ENCODE data around the gene RFNG. TPM values are rescaled to one million over a fixed set of nuclear protein-coding genes. Genes with fewer than 3 reads are reported as not detected.

RFNG gene
- total and polyA plus RNA-seq, 10 of the 15 experiments (the other 5 are each of a cell fraction or from before 2014, with no cell fraction given), result 0.10 to 19.6 (median 6.2) TPM

GRCh38 chr17:82013341-82013740 is 38.3 kb downstream of the RFNG start:
- no peaks in the 10 kb centered on the region for H3K27me3 ChIP-seq (replicated peaks in 1 of 2; ENCODE audit: control insufficient read depth in 2 of 2, insufficient read depth in 2 of 2, low read length in 1 of 2)
- H3K9ac ChIP-seq (ENCODE audit: control insufficient read depth, insufficient read depth, low read length), result no peak overlapping the region
- no peaks in the 10 kb centered on the region for H3K9me3 ChIP-seq (replicated peaks; ENCODE audit: control insufficient read depth, insufficient read depth, low read length)
- in situ Hi-C loops (cut with MboI), result no loop called here
- ChIA-PET SMC1A (ENCODE audit: uncharacterized antibody, unreplicated experiment) (no interaction called here), RAD21 (ENCODE audit: unreplicated experiment) (no interaction called here), CTCF (interaction anchor here (1.3 kb wide), 1 partner anchor 54 kb away, joined by 3 read pairs; no protein-coding TSS in a partner anchor), POLR2A (no interaction called here)
- no peak overlapping the region for H3K27ac ChIP-seq (ENCODE audit: control insufficient read depth, insufficient read depth)
- ATAC-seq (no peak), DNase-seq (ENCODE audit: low read depth, low spot score) (no peak), FAIRE-seq (no peak)
- no peaks in the 10 kb centered on the region for H3K4me1 ChIP-seq (ENCODE audit: control insufficient read depth, insufficient read depth, low read length)
- 77% methylated on average over 22 of the region's 22 CpGs for WGBS (ENCODE audit: insufficient coverage, insufficient replicate concordance, low lambda C conversion rate, missing lambda C conversion rate)
- no peaks in the 10 kb centered on the region for H3K79me2 ChIP-seq (ENCODE audit: control insufficient read depth, insufficient read depth, low read length)
- BruUV-seq (replicated peaks), result no TSS peak
- no peaks in the 10 kb centered on the region; a peak in 1 of 4 replicates for H3K36me3 ChIP-seq (ENCODE audit: control insufficient read depth in 2 of 2, insufficient read depth in 2 of 2, low read length in 1 of 2)
- H4K20me1 ChIP-seq (ENCODE audit: control insufficient read depth, insufficient read depth), result no peaks in the 10 kb centered on the region
- intact Hi-C loops (cut with micrococcal nuclease; ENCODE audit: unreplicated experiment), result no loop called here
- no peak overlapping the region for H3K4me3 ChIP-seq
- H3K4me2 ChIP-seq (ENCODE audit: control insufficient read depth, insufficient read depth), result no peak overlapping the region
- H2AFZ ChIP-seq (ENCODE audit: control insufficient read depth, low read depth, low read length), result no peak overlapping the region
- no peak for TF ChIP-seq NFYB (IDR thresholded peaks at IDR 0.05; ENCODE audit: insufficient read depth, low read depth, low read length)
- TF ChIP-seq CEBPZ (IDR thresholded peaks at IDR 0.05; ENCODE audit: low read depth, low read length), result no peak
- TF ChIP-seq TBL1XR1 (IDR thresholded peaks at IDR 0.05; ENCODE audit: low read depth, low read length), result no peak
- no peak for TF ChIP-seq MYB (IDR thresholded peaks at IDR 0.05; ENCODE audit: borderline replicate concordance, low read depth, low read length)
- TF ChIP-seq BCL3 (IDR thresholded peaks at IDR 0.05; ENCODE audit: borderline replicate concordance, insufficient read depth, low read depth, low read length, poor library complexity, severe bottlenecking), result no peak
- no peak for TF ChIP-seq BCLAF1 (IDR thresholded peaks at IDR 0.05)
- no peak for TF ChIP-seq ELK1 (IDR thresholded peaks at IDR 0.05; ENCODE audit: low read depth, low read length)
- no peak for TF ChIP-seq ZNF687 (IDR thresholded peaks at IDR 0.05)
